MM.1S (cell line): ENCODE data around the gene FAM167B.

ENCODE experiments used
- DNase-seq: peaks from one replicate; pipeline ENCODE4 v3.0.0-alpha.2; 2015
- H2AFZ ChIP-seq: fragments of 300-600 bp; sonication (generic); 2 replicates; pipeline ENCODE4 v1.6.0; 2016; ENCODE audit warnings: antibody characterized with exemption, low read length
- H3F3A ChIP-seq: fragments of 300-600 bp; sonication (generic); 2 replicates; pipeline ENCODE4 v1.6.1; 2016; ENCODE audit warnings: mild to moderate bottlenecking, antibody characterized with exemption, low read length, moderate library complexity, mixed read lengths; ENCODE audit not compliant: insufficient read depth
- H3K27ac ChIP-seq: fragments of 300-600 bp; sonication (generic); 2 replicates; pipeline ENCODE4 v1.5.1; 2016; ENCODE audit warnings: mild to moderate bottlenecking, low read length
- H3K27me3 ChIP-seq: fragments of 300-600 bp; sonication (generic); replicated peaks from 2 replicates; pipeline ENCODE4 v1.6.0; 2016; ENCODE audit warnings: low read length; ENCODE audit not compliant: insufficient read depth
- H3K36me3 ChIP-seq: fragments of 300-600 bp; sonication (generic); replicated peaks from 2 replicates; pipeline ENCODE4 v1.6.1; 2016; ENCODE audit warnings: mild to moderate bottlenecking, low read length, mixed read lengths; ENCODE audit not compliant: insufficient read depth
- H3K4me1 ChIP-seq: fragments of 300-600 bp; sonication (generic); 2 replicates; pipeline ENCODE4 v1.6.1; 2016; ENCODE audit warnings: low read length, mixed read lengths
- H3K4me2 ChIP-seq: fragments of 300-600 bp; sonication (generic); 2 replicates; pipeline ENCODE4 v1.6.0; 2016; ENCODE audit warnings: low read depth, low read length
- H3K4me3 ChIP-seq: fragments of 300-600 bp; sonication (generic); 2 replicates; pipeline ENCODE4 v1.5.1; 2016; ENCODE audit warnings: low read length, mixed read lengths
- H3K79me2 ChIP-seq: fragments of 300-600 bp; sonication (generic); 2 replicates; pipeline ENCODE4 v1.6.1; 2016; ENCODE audit warnings: mixed run types, low read length, mixed read lengths
- H3K9ac ChIP-seq: fragments of 300-600 bp; sonication (generic); 2 replicates; pipeline ENCODE4 v1.6.1; 2016; ENCODE audit warnings: low read length, mixed read lengths
- H3K9me2 ChIP-seq: fragments of 300-600 bp; sonication (generic); replicated peaks from 2 replicates; pipeline ENCODE4 v1.6.1; 2016; ENCODE audit warnings: mild to moderate bottlenecking, low read length, mixed read lengths; ENCODE audit not compliant: insufficient read depth
- H3K9me3 ChIP-seq: fragments of 300-600 bp; sonication (generic); replicated peaks from 2 replicates; pipeline ENCODE4 v1.6.1; 2016; ENCODE audit warnings: mild to moderate bottlenecking, low read length, mixed read lengths; ENCODE audit not compliant: insufficient read depth
- H4K20me1 ChIP-seq: fragments of 300-600 bp; sonication (generic); 2 replicates; pipeline ENCODE4 v1.6.1; 2016; ENCODE audit warnings: mild to moderate bottlenecking, low read length, moderate library complexity, mixed read lengths; ENCODE audit not compliant: insufficient read depth
- CTCF ChIP-seq: fragments of 300-600 bp; sonication (generic); IDR thresholded peaks from 2 replicates; pipeline ENCODE4 v1.5.1; 2016; ENCODE audit warnings: antibody characterized with exemption, low read length, mixed read lengths
- EZH2 ChIP-seq: fragments of 300-600 bp; sonication (generic); optimal IDR thresholded peaks from 2 replicates; pipeline ENCODE3; 2017; ENCODE audit warnings: low read depth, mild to moderate bottlenecking, antibody characterized with exemption, low read length, mixed read lengths
- EZH2phosphoT487 ChIP-seq: fragments of 300-600 bp; sonication (generic); IDR thresholded peaks from 2 replicates; pipeline ENCODE4 v1.6.1; 2018; ENCODE audit warnings: antibody characterized with exemption, low read length

The FAM167B gene

GRCh38 chr1:32224285-32224684, 22.7 kb upstream of the FAM167B start:
- Histone ChIP-seq H3K27ac (no peak overlapping the region), H4K20me1 (no peaks in the 10 kb centered on the region), H3K9me3 (no peaks in the 10 kb centered on the region), H2AFZ (no peak overlapping the region), H3K27me3 (no peaks in the 10 kb centered on the region), H3K79me2 (peaks cover 39% of the 10 kb centered on the region), H3K36me3 (peaks cover 7% of the 10 kb centered on the region; the same call in 1 of the 2 replicates), H3K9ac (no peak overlapping the region), H3K4me3 (no peak overlapping the region), H3F3A (no peaks in the 10 kb centered on the region), H3K4me1 (peaks cover 5% of the 10 kb centered on the region; the same call in 1 of the 2 replicates), H3K4me2 (no peak overlapping the region), H3K9me2 (no peaks in the 10 kb centered on the region)
- no peak for DNase-seq
- no peak for TF ChIP-seq CTCF
- TF ChIP-seq EZH2phosphoT487, result no peak
- TF ChIP-seq EZH2, result no peak

- no peak for DNase-seq
- H3K9ac ChIP-seq, result no peak overlapping the region
- H3K27me3 ChIP-seq, result no peaks in the 10 kb centered on the region
- TF ChIP-seq CTCF (no peak), EZH2 (no peak), EZH2phosphoT487 (no peak)
- H3K9me2 ChIP-seq, result no peaks in the 10 kb centered on the region
- H3K36me3 ChIP-seq, result peaks cover 7% of the 10 kb centered on the region
- H3K4me3 ChIP-seq, result no peak overlapping the region
- H2AFZ ChIP-seq, result no peak overlapping the region
- H3K79me2 ChIP-seq, result peaks cover 14% of the 10 kb centered on the region
- 0 out of 2 replicates have a peak, but pooled peaks cover 2% of the 10 kb centered on the region for H3K4me1 ChIP-seq
- no peaks in the 10 kb centered on the region for H4K20me1 ChIP-seq
- H3K4me2 ChIP-seq, result no peak overlapping the region
- H3K27ac ChIP-seq, result no peak overlapping the region
- no peaks in the 10 kb centered on the region for H3K9me3 ChIP-seq
- H3F3A ChIP-seq, result no peaks in the 10 kb centered on the region
Measured at GRCh38 chr1:32228771-32229170, 18.3 kb upstream of the FAM167B start.

GRCh38 chr1:32231843-32232432, 15.1 kb upstream of the FAM167B start:
- Histone ChIP-seq H3K36me3 (peaks cover 4% of the 10 kb centered on the region), H3K4me2 (no peak overlapping the region), H3F3A (no peaks in the 10 kb centered on the region), H3K27ac (no peak overlapping the region), H3K79me2 (no peaks in the 10 kb centered on the region), H3K4me1 (no peaks in the 10 kb centered on the region), H3K9ac (no peak overlapping the region), H3K27me3 (no peaks in the 10 kb centered on the region), H3K4me3 (no peak overlapping the region), H3K9me3 (no peaks in the 10 kb centered on the region), H4K20me1 (no peaks in the 10 kb centered on the region), H2AFZ (no peak overlapping the region), H3K9me2 (no peaks in the 10 kb centered on the region)
- no peak for TF ChIP-seq EZH2
- TF ChIP-seq CTCF, result no peak
- TF ChIP-seq EZH2phosphoT487, result no peak
- DNase-seq, result no peak
